NCI-H2029 treated with DMSO at 0.1 percent for 48 hours (cell line): ENCODE results near the gene CMPK2.

Source experiments
- DNase-seq: peaks from one replicate; lab custom pipeline; 2025; lab: John Stamatoyannopoulos, UW

CMPK2 gene

GRCh38 chr2:6810961-6811360 lies 54.7 kb downstream of the CMPK2 start:
- DNase-seq = no peak

DNA sequence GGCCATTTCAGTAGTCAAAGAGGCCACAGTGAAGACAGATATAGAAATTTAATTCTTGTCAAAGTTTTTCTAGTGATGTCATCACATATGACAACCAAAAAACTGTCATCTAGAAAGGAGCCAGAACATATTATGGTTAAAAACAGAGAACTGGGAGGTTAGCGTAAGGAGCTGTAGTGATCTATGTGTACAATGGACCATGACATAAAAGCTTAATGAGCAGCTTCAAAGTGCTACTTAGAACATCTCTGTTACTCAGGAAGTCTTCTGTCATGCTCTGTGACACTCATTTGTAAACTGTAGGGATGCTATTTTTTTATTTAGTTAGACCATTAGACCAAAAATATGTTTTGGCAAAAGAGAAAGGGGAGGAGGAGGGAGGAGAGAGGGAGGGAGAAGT lies 57.3 kb downstream of the CMPK2 start:
- no peak for DNase-seq

GRCh38 chr2:6806604-6807003 lies 59.1 kb downstream of the CMPK2 start:
- no peak for DNase-seq

- no peak for DNase-seq
Observed at GRCh38 chr2:6800553-6800952, 65.2 kb downstream of the CMPK2 start.
